HG03159 (cell line): Measurements from ENCODE around the gene LEMD3.
A peak's percentile ranks its signal among the peaks of the same experiment; 100 is the strongest.

ENCODE experiments used
- ATAC-seq: cut with Tn5 transposase; IDR thresholded peaks from one replicate; pipeline ENCODE4 v1.9.1; 2021; ENCODE audit warnings: mild to moderate bottlenecking, moderate library complexity; ENCODE audit not compliant: unreplicated experiment

LEMD3 gene

DNA sequence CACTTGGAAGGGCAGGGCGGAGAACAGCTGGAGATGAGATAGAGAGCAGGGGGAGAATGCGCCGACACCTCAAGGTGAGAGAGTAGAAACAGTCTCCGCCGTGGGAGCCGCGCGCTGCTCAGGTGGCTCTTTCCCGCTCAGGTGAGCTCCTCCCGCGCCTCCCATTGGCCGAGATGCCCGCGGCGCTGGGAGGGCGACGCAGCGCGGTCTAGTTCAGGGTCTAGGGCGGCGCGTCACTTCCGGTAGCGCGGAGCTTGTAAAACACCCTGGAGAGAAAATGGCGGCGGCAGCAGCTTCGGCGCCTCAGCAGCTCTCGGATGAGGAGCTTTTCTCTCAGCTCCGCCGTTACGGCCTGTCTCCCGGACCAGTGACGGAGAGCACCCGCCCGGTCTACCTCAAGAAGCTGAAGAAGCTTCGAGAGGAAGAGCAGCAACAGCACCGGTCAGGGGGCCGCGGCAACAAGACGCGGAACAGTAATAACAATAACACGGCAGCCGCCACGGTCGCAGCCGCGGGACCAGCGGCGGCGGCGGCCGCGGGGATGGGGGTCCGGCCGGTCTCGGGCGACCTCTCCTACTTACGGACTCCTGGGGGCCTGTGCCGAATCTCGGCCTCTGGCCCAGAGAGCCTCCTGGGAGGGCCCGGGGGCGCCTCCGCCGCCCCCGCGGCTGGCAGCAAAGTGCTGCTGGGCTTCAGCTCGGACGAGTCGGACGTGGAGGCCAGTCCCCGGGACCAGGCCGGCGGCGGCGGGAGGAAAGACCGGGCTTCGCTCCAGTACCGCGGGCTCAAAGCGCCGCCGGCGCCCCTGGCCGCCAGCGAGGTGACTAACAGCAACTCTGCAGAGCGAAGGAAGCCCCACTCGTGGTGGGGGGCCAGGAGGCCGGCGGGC lies at the start of gene LEMD3:
TSS of gene LEMD3 (plus strand) at position 264 of the 889 bp plus-strand sequence. CDS start at position 278, 14 bp downstream.
- peak; percentile 92 for ATAC-seq

DNA sequence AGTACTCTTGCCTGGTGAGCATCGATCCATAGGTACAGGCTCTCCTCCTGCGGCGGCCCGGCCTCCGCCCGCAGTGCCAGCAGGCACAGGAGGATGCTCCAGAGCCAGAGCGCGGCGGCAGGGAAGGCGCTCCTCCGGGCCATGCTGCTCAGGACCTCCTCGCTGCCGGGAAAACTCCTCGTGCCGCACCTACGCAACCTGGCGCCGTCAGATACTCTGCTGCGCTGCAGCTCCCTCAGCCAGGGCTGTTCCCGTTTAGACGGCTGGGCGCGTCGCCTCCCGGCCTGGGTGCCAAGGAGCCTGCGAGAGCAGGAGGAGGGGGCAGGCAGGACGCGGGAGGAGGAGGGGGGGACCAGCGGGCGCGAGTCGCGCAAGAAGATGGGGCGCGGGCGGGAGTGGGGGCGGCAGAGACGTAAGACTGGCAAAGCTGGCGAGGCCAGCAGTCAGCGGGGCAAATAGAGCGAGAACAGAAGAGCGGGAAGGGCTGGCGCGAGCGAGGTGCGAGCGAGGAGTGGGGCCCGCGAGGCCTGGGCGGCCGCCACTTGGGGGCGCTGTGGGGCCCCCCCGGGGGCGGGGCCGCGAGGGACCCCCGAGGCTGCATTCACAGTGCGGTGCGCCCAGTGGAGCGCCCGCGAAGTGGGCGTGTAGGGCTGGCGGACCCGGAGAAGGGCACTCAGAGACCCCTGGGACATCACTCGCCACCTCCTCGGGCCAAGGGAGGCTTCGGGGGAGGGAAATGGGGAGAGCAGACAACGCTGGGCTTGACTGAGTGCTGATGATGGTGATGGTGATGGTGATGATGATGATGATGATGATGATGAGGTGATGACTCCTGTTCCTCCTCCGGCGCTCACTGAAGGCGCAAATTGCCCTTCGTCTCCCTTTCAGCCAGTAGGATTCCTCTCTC lies 48.1 kb upstream of the LEMD3 start, which contains the start of gene WIF1:
TSS of gene WIF1 (minus strand) at position 257 of the 907 bp plus-strand sequence. CDS start at position 143, 114 bp downstream.
- peak; percentile 54 for ATAC-seq

DNA sequence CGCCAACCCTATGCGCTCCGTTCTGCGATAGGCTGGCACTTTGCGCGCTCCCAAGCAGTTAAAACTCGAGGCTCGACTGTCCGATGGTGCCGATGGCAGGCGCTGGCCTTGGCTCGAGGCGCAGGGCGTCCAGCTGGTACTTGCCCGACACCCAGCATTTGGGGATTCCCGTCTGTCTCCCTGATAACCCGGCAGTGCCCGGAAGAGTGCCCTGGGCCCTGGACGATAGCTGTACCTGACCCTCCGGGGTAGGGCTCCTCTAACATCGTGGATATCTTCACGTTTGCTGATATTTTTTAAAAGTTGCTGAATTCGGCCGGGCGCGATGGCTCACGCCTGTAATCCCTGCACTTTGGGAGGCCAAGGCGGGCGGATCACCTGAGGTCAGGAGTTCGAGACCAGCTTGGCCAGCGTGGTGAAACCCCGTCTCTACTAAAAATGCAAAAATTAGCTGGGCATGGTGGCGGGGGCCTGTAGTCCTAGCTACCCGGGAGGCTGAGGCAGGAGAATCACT lies 47.4 kb upstream of the LEMD3 start:
- ATAC-seq = no peak

DNA sequence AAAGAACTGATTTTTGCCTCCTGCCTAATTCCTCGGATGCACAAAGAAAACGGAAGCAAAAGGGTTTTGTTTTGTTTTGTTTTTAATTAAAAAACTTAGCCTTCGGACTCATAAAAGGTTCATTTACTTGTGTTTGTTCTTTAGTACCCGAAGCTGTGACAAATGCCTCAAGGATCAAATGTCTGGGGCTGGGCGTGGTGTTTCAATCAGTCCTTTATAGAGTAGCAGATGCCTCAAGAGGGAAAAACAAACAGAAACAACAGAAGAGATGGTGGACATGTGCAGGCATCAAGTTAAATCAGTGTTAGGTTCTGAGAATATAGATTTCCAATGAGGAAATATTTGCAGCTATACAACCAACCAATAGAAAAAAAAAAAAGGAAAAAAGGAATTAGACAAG lies 46.7 kb upstream of the LEMD3 start:
- no peak for ATAC-seq

DNA sequence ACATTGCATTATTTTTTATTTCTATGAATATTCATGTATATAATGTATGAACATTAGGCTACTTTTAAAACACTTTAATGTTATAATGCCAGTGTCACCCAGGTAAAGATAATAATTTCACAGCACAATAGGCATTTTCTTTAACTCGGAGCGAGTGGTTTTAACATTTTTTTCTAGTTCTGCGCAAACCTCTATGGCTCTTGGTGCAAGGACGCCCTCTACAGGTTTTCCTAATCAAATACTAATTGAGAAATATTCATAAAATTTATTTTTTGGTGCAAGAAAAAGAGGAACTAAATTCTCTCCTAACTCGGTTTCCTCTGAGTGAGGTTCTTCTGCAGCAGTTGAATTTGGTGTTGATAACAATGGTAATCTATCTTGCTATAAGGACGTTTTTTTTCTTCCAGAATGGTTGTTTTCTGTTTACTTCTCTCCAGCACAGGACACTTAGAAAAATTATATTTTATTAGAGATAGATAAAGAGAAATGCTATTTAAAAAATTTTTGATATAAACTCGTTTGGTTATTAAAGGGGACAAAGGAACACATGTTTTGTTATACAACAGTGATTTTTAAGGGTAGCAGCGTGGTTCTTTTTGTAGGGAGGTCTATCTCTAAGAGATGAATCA lies 45.8 kb upstream of the LEMD3 start:
- no peak for ATAC-seq

DNA sequence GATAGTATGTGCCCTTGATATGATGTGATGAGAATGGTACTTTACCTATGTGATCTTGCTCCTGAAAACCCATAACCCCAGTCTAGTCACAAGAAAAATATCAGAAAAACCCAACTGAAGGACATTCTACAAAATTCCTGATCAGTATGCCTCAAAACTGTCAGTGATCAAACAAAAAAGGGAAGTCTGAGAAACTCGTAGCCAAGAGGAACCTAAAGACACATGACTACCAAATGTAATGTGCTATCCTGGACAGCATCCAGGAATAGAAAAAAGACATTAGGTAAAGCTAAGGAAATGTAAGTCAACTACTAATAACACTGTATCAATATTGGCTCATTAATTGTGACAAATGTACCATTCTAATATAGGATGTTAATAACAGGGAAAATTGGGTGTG lies 44.1 kb upstream of the LEMD3 start:
- no peak for ATAC-seq

DNA sequence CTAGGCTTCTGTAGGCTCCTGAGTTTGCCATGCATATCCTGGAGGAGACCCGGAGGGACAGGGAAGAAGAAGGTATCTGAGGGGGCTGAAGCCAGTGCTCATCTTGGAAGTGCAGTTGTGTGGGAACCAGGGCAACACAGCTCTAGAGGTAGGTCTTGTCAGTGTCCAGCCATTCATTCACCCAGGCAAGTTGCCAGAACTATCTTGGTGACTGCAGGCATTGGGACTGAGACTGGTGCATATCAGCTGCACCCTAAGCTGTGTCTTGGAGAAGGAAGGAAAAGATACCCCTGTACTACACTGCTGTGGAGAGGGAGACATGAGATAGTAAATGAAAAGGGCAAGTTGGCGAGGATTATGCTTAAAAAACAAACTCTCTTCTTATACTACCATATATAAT lies 43.4 kb upstream of the LEMD3 start:
- no peak for ATAC-seq

DNA sequence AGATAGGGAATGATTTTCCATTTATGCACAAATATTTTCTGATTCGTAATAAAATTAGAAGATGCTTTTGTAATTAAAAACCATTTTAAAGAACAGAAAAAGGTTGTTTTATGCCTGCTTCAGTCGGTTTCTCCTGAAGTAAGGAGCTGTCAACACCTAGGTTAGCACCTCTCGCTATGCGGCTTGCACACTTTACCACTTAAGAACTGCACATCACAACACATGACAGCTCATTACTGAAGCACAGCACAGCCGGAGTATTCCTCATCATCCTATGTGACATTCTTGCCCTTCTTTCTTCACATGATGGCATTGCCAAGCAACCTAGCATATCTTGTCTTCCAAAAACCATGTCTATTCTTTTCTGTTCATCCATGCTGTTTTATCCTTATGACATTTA lies 42.9 kb upstream of the LEMD3 start:
- ATAC-seq = no peak

DNA sequence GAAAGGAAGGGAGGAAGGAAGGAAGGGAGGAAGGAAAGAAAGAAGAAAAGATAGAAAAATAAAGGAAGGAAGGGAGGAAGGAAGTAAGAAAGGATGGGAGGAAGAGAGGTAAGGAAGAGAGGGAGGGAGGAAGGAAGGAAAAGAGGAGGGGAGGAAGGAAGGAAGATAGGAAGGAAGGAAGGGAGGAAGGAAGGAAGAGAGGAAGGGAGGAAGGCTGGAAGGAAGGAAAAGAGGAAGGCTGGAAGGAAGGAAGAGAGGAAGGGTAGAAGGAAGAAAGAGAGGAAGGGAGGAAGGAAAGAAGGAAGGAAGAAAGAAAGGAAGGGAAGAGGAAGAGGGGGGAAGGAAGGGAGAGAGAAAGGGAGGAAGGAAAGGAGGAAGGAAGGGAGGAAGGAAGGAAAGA lies 35.5 kb upstream of the LEMD3 start:
- ATAC-seq = no peak

DNA sequence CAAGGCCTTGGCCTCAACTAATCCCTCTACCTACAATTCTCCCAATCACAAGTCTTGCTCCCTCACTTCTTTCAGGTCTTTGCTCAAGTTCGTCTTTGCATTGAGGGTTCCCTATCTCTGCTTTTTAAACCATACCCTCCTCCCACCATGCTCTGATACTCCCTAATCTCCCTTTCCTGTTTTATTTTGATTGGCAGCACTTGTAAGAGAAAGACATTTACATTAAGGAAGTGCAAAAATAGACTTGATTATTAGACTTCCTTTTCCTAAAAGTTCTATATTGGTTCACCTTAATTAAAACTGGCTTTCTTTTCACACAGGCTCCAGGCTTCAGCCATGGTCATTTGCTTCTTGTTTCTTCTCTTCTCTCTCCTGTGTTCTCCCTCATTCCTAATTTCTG lies 30.0 kb upstream of the LEMD3 start:
- no peak for ATAC-seq

DNA sequence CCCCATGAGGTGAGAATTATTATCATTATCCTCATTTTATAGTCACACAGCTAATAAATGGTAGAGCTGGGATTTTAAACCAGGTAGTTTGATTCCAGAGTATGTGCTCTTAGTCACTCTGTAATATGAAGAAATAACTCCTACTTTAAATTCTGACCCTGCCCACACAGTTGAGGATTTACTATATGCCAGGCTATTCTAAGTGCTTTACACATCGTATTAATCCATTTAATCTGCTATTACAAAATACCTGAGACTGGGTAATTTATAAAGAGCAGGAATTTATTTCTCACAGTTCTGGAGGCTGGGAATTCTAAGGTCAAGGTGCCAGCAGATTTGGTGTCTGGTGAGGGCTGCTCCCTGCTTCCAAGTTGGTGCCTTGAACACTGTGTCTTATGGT lies 28.6 kb upstream of the LEMD3 start:
- ATAC-seq = no peak

DNA sequence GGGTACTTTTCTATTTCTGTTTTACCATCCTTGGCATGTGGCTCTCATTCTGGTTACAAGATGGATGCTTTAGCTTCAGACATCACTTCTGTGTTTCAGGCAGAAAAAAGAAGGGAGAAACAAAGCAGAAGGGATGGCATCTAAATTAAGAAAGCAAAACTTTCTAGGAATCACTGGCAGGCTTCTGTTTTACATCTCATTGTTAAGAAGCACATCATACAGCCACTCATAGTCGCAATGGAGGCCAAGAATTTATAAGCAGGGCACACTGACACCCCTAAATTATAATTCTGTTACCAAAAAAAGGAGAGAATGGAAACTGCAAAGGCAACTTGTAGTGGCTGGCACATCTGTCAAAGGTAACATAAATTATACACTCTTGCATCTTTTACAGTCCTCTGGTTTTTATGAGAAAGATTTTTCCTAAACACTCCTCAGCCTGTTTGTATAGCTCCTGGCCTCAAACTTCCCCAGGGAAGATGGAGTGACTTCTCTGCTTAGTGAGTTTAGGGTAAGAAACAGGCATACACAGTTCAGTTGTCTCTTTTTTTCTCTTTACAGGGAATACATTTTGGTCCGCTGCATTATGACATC lies 22.0 kb upstream of the LEMD3 start:
- no peak for ATAC-seq

DNA sequence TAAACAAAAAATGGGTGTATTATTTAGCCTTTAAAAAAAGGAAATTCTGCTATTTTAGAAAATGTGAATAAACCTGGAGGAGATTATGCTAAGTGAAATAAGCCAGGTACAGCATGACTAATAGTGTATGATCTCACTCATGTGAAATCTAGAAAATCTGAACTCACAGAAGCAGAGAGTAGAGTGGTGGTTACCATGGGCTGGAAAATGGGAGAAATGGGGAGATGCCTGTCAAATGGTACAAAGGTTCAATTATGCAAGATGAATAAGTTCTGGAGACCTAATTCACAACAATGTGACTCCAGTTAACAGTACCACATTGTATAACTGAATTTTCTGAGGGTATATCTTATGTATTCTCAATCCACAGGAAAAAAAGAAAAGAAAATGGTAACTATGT lies 17.4 kb upstream of the LEMD3 start:
- no peak for ATAC-seq

DNA sequence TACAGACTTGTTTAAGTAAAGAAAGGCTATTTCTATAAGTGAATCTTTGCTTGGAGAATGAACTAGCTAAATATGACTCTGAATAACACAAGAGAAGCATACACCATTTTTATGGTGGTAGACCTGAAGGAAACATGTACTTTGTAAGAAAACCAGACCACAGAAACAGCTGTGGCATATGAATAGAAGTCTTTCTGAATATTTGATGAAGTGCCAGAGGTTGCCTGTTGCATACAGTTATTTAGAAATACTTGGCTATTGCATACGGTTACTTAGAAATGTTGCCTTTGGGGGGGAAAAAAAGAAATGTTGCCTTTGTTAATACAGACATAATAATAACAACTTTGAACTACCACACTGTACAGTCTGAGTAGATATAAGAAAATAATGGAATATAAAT lies 16.8 kb upstream of the LEMD3 start:
- no peak for ATAC-seq

DNA sequence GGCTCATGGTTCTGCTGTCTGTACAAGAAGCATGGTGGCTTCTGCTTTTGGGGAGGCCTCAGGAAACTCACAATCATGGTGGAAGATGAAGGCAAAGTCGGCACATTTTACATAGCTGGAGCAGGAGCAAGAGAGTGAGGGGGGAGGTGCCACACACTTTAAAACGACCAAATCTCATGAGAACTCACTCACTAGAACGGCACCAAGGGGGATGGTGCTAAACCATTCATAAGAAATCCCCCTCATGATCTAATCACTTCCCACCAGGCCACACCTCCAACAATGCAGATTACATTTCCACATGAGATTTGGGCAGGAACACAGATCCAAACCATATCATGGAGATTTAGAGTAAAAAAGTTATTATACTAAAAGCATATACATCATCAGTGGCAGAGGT lies 13.6 kb upstream of the LEMD3 start:
- peak; percentile 33 for ATAC-seq

DNA sequence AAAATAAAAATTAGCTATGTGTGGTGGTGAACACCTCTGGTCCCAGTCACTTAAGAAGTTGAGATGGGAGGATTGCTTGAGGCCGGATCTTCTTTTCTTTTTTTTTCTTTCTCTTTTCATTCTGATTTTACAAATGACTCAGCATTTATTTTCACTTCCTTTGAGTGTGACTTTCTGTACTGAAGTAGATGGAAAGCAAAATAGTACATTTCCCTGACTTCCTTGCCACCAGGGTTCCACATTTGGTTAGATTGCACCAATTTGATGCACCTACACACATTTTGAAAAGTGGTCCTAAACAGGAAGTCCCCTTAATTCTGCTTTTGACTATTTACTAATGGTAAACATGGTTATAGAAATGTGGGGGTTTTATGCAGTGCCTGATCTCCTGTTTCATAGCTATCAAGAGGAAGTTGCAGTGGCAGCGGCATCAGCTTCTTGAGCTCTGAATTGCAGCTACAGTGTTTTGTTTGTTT lies 13.0 kb upstream of the LEMD3 start:
- ATAC-seq = peak; percentile 86

DNA sequence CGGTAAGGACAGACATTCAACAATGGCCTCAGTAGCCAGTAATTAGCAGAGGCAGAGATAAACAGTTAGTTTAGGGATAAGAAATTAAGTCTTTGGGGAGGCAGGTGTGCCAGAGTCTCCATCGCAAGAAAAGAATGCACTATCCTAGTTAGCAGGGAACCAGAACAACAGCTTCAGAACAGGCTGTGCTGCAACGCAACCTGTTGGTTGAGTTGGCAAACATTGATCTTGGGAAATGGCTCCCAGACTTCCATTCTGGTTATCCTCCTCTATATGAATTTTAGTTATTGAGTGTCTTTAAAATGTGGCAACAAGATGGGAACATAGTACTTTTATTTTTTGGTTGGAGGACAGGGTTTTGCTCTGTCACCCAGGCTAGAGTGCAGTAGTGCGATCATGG lies 12.3 kb upstream of the LEMD3 start:
- ATAC-seq = no peak

DNA sequence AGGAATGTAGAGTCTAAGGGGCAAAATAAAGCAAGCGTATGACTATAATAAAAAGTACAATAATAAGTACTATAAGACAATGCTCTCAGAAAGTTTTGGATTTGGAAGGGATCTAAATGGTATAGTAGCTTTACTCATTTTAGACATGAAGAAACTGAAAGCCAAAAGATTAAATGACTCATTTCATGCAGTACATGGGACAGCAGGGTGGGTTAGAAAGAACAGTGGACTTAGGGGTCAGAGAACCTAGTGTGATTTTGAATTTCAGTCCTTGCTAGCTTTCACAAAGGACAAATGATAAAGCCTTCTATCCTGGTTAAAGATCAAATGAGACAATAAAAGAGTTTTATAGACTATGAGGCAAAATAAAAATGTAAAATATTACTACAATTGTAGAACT lies 6.8 kb upstream of the LEMD3 start:
- ATAC-seq = peak; percentile 55

DNA sequence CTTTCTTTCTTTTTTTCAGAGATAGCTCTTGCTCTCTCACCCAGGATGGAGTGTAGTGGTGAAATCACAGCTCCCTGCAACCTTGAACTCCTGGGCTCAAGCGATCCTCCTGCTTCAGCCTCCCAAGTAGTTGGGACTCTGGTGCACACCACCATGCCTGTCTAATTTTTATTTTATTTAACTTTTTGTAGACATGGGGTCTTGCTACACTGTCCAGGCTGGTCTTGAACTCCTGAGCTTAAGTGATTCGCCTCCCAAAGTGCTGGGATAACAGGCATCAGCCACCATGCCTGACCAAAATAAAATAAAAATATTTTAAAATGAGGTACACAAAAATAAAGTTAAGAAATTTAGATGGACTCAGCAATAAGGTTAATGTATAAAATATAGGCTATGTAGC lies 5.1 kb upstream of the LEMD3 start:
- ATAC-seq = no peak

DNA sequence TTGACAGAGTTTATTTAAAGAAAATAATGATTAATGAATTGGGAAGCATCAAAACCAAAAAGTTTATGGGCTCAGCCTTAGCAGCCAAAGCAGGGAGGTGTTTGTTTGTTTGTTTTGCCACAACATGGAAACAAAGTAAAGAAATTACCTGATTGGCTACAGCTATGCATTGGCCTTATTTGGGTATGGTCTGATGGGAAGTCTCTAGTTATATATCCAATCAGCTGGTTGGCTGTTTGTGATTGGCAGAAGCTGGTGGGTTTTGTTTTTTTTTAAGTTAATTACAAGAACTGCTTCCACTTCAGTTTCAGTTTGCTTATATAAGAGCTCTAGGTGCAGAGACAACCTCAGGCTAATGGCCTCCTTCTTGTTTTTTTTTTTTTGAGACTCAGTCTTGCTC lies 4.6 kb upstream of the LEMD3 start:
- ATAC-seq = no peak
